Fibroblast of lung (primary cell): ENCODE measurements around the gene C1orf116.

Source experiments
- CTCF ChIP-seq, 2 donors: IDR thresholded peaks in 1 of 2; conservative IDR thresholded peaks in 1 of 2; 1 replicate in 1 of 2; 2 replicates in 1 of 2; pipeline ENCODE4 v1.5.1; 2011 to 2012; ENCODE audit warnings: low read length in 2 of 2, control low read depth in 1 of 2, inconsistent platforms in 1 of 2, low read depth in 1 of 2, mild to moderate bottlenecking in 1 of 2
- EZH2 ChIP-seq: IDR thresholded peaks from 2 replicates; pipeline ENCODE4 v1.5.1; 2012; ENCODE audit warnings: low read length, control low read depth, mild to moderate bottlenecking; ENCODE audit errors: missing control alignments

- no peak for TF ChIP-seq EZH2
- TF ChIP-seq CTCF (conservative IDR thresholded peaks at IDR 0.05 in 1 of 2, IDR thresholded peaks at IDR 0.05 in 1 of 2; ENCODE audit: low read depth in 1 of 2, low read length in 2 of 2): no peak
Observed at GRCh38 chr1:207024202-207025145, 8.1 kb downstream of the C1orf116 start.
